Uterus (tissue), 4 donors: ENCODE data around the gene MYH15. TPM values are rescaled to one million over a fixed set of nuclear protein-coding genes. Genes with fewer than 3 reads are reported as not detected.

Experiments used
- DNase-seq, 2 donors: peaks; one replicate each; pipeline ENCODE4 v3.0.0-alpha.2; 2019 to 2020
- H3K27ac ChIP-seq, 2 donors: fragments of 200-600 bp; sonication (generic); 1 replicate in 1 of 2; 2 replicates in 1 of 2; pipeline ENCODE4 v1.5.1; 2016 to 2018
- H3K27me3 ChIP-seq, 2 donors: fragments of 200-600 bp; sonication (generic); one replicate each; pipeline ENCODE4 v1.5.1; 2018 to 2019; ENCODE audit warnings: control low read depth in 1 of 2
- H3K36me3 ChIP-seq, 2 donors: fragments of 200-600 bp; sonication (generic); one replicate each; pipeline ENCODE4 v1.5.1; 2019; ENCODE audit warnings: control low read depth in 1 of 2
- H3K4me1 ChIP-seq, 2 donors: fragments of 200-600 bp; sonication (generic); one replicate each; pipeline ENCODE4 v1.5.1; 2018 to 2019; ENCODE audit warnings: control low read depth in 1 of 2
- H3K4me3 ChIP-seq, 2 donors: fragments of 200-600 bp; sonication (generic); 1 replicate in 1 of 2; 2 replicates in 1 of 2; pipeline ENCODE4 v1.5.1; 2018 to 2019; ENCODE audit warnings: mild to moderate bottlenecking in 1 of 2
- H3K9me3 ChIP-seq, 2 donors: fragments of 200-600 bp; sonication (generic); one replicate each; pipeline ENCODE4 v1.5.1; 2019; ENCODE audit warnings: control low read depth in 1 of 2
- POLR2A ChIP-seq, 2 donors: fragments of 450-650 bp; IDR thresholded peaks; one replicate each; pipeline ENCODE4 v1.6.1; 2016; ENCODE audit warnings: antibody characterized with exemption in 2 of 2, mild to moderate bottlenecking in 1 of 2, moderate library complexity in 1 of 2
- intact Hi-C: fragments of 100-400 bp; cut with DNase I; formaldehyde crosslinking; loops from one replicate; pipeline ENCODE4 v1.15.1; 2023; ENCODE audit warnings: low total_unique reads
- total RNA-seq, 4 donors: library from RNA; depleted of rRNA in 3 of 4; stranded (reverse); fragments of >200 nt in 3 of 4; gene quantifications; one replicate each; pipeline versions ENCODE4 v1.1.0 to v1.2.4, GENCODE V29; 2014 to 2023
- TF ChIP-seq, protein P1 (sequence below), 4 experiments: fragments of 200-600 bp in 2 of 4; fragments of 450-650 bp in 2 of 4; sonication (generic) in 2 of 4; IDR thresholded peaks; one replicate each; pipeline ENCODE4 v1.5.1; 2016 to 2019; ENCODE audit warnings: antibody characterized with exemption in 4 of 4, mild to moderate bottlenecking in 2 of 4, moderate library complexity in 1 of 4
- donor health status: DM: yes; HTN: yes; CAD: no.

MYH15 gene
- total RNA-seq, 4 donors from 2014 or later = 0.12 to 0.62 TPM; not detected in 2

DNA sequence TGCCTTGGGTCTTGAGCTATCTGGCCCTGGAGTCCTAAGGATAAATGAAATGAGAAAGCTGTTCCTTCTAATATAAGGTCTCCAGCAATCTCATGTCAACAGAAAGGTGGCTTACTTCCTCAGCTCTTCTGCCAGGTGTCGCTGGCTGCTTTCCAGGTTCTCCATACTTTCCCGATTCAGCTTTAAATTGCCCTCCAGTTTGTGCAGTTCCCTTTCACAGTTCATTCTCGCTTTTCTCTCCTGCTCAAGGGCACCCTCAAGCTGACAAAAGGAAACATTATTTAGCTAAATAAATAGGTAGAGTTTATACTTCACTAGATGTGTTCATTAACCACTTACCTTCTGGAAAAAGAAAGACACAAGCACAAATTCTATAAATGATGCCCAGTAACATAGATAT lies 73.0 kb downstream of the MYH15 start:
- Histone ChIP-seq H3K36me3 (no peaks in the 10 kb centered on the region), H3K9me3 (no peaks in the 10 kb centered on the region), H3K4me3 (no peak overlapping the region), H3K27me3 (no peaks in the 10 kb centered on the region), H3K4me1 (no peaks in the 10 kb centered on the region), H3K27ac (no peak overlapping the region)
- intact Hi-C loops = no loop called here
- TF ChIP-seq POLR2A (IDR thresholded peaks at IDR 0.05) = no peak
- no peak for DNase-seq

DNA sequence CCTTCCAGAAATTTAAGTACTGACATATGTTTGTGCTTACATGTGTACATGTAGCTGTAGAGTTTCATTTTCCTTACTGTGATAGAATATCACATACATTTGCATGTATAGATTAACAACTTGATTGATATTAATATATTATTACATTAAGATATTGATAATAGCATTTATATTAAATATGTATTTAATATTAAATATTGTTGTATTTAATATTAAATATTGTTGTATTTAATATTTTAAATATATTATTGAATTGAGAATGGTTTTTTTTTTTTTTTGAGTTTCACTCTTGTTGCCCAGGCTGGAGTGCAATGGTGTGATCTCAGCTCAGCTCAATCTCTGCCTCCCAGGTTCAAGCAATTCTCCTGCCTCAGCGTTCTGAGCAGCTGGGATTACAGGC lies 76.5 kb downstream of the MYH15 start:
- no peaks in the 10 kb centered on the region for H3K36me3 ChIP-seq
- no peak overlapping the region for H3K4me3 ChIP-seq
- H3K27ac ChIP-seq = no peak overlapping the region
- TF ChIP-seq, protein P1, sequence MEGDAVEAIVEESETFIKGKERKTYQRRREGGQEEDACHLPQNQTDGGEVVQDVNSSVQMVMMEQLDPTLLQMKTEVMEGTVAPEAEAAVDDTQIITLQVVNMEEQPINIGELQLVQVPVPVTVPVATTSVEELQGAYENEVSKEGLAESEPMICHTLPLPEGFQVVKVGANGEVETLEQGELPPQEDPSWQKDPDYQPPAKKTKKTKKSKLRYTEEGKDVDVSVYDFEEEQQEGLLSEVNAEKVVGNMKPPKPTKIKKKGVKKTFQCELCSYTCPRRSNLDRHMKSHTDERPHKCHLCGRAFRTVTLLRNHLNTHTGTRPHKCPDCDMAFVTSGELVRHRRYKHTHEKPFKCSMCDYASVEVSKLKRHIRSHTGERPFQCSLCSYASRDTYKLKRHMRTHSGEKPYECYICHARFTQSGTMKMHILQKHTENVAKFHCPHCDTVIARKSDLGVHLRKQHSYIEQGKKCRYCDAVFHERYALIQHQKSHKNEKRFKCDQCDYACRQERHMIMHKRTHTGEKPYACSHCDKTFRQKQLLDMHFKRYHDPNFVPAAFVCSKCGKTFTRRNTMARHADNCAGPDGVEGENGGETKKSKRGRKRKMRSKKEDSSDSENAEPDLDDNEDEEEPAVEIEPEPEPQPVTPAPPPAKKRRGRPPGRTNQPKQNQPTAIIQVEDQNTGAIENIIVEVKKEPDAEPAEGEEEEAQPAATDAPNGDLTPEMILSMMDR (IDR thresholded peaks at IDR 0.05) = no peak
- no peak for TF ChIP-seq POLR2A (IDR thresholded peaks at IDR 0.05)
- H3K9me3 ChIP-seq = no peaks in the 10 kb centered on the region
- H3K4me1 ChIP-seq = no peaks in the 10 kb centered on the region
- H3K27me3 ChIP-seq = no peaks in the 10 kb centered on the region
- DNase-seq = no peak
- intact Hi-C loops = no loop called here

DNA sequence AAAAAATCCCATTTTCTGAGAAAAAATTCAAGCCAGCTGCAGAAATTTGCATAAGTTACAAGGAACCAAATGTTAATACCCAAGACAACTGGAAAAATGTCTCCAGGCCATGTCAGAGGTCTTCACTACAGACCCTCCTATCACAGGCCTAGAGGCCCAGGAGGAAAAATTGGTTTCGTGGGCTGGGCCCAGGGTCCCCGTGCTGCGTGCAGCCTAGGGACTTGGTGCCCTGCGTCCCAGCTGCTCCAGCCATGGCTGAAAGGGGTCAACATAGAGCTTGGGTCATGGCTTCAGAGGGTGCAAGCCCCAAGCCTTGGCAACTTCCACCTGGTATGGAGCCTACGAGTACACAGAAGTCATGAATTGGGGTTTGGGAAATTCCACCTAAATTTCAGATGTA lies 78.0 kb downstream of the MYH15 start:
- no peak overlapping the region for H3K4me3 ChIP-seq
- H3K9me3 ChIP-seq = no peaks in the 10 kb centered on the region
- no peak for DNase-seq
- intact Hi-C loops = no loop called here
- TF ChIP-seq POLR2A (IDR thresholded peaks at IDR 0.05) = no peak
- TF ChIP-seq, protein P1 (IDR thresholded peaks at IDR 0.05) = no peak
- H3K27ac ChIP-seq = no peak overlapping the region
- no peaks in the 10 kb centered on the region for H3K36me3 ChIP-seq
- H3K27me3 ChIP-seq = no peaks in the 10 kb centered on the region
- H3K4me1 ChIP-seq = no peaks in the 10 kb centered on the region

DNA sequence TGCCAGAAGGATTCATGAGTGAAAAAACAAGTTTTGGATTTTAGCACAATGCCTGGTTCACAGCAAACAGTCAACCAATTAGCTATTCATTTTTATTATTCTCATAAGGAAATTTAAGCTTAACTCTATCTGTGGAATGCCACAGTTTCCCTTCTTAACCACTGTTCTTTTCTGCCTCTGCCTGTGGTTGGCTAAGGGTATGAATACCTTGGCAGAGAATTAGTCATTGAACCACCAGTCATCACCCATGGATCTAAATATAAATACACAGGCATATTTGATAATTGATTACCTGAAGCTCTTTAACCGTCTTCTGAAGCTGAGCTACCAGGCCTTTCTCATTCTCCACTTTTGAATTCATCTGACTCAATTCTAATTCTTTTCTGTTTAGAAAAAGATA lies 79.9 kb downstream of the MYH15 start:
- no peaks in the 10 kb centered on the region for H3K36me3 ChIP-seq
- no peak overlapping the region for H3K27ac ChIP-seq
- no peaks in the 10 kb centered on the region for H3K9me3 ChIP-seq
- no peak for DNase-seq
- no peak for TF ChIP-seq POLR2A (IDR thresholded peaks at IDR 0.05)
- TF ChIP-seq, protein P1 (IDR thresholded peaks at IDR 0.05) = no peak
- H3K4me3 ChIP-seq = no peak overlapping the region
- no peaks in the 10 kb centered on the region for H3K27me3 ChIP-seq
- no peaks in the 10 kb centered on the region for H3K4me1 ChIP-seq
- intact Hi-C loops = no loop called here

DNA sequence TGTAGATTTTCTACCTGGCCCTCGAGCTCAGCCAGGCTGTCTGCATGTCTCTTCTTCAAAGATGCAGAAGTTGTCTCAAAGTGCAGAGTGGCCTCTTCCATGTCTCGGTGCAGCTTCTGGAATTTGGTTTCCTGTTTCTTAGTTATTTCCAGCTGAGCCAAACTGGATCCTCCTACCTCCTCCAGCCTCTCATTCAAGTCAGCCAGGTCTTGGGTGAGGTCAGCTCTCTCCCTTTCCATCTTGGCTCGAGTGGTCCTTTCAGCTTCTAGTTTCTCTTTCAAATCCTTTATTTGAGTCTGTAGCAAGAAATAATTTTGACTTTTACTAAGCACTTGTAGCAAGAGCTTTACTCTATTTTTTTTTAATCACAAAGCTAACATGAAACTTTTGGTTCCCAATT lies 81.8 kb downstream of the MYH15 start:
- no peaks in the 10 kb centered on the region for H3K9me3 ChIP-seq
- intact Hi-C loops = no loop called here
- H3K27ac ChIP-seq = no peak overlapping the region
- TF ChIP-seq POLR2A (IDR thresholded peaks at IDR 0.05) = no peak
- TF ChIP-seq, protein P1 (IDR thresholded peaks at IDR 0.05) = no peak
- H3K27me3 ChIP-seq = no peaks in the 10 kb centered on the region
- no peaks in the 10 kb centered on the region for H3K4me1 ChIP-seq
- DNase-seq = no peak
- H3K4me3 ChIP-seq = no peak overlapping the region
- H3K36me3 ChIP-seq = no peaks in the 10 kb centered on the region

DNA sequence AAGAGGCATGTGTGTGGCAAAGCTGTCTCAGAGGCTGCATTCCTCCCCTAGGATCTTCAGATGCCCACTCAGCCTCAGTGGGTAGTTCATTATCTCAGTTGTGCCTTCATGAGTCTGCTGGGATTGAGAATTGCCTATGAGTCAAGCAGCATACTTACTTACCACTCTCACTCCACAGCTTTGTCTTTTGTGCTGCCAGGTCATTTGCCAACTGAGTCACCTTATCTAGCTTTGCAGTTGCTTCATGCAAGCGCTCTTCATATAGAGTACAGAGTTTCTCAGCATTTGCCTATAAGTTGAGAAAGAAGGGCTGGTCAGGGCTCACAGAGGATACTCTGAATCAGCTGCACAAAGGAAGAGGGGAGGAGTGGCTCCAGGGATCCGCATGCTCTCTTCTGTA lies 89.5 kb downstream of the MYH15 start:
- Histone ChIP-seq H3K27me3 (no peaks in the 10 kb centered on the region), H3K4me3 (no peak overlapping the region), H3K36me3 (no peaks in the 10 kb centered on the region), H3K9me3 (no peaks in the 10 kb centered on the region), H3K27ac (no peak overlapping the region), H3K4me1 (no peaks in the 10 kb centered on the region)
- intact Hi-C loops = no loop called here
- TF ChIP-seq, protein P1 (IDR thresholded peaks at IDR 0.05) = no peak
- TF ChIP-seq POLR2A (IDR thresholded peaks at IDR 0.05) = no peak
- DNase-seq = no peak
